HG03521 (cell line): ENCODE measurements around the gene TGFBI.
A peak's percentile ranks its signal among the peaks of the same experiment; 100 is the strongest.

ENCODE experiments used
- ATAC-seq: cut with Tn5 transposase; IDR thresholded peaks from one replicate; pipeline ENCODE4 v1.9.1; 2021; ENCODE audit warnings: mild to moderate bottlenecking, moderate library complexity; ENCODE audit not compliant: unreplicated experiment

TGFBI gene

DNA sequence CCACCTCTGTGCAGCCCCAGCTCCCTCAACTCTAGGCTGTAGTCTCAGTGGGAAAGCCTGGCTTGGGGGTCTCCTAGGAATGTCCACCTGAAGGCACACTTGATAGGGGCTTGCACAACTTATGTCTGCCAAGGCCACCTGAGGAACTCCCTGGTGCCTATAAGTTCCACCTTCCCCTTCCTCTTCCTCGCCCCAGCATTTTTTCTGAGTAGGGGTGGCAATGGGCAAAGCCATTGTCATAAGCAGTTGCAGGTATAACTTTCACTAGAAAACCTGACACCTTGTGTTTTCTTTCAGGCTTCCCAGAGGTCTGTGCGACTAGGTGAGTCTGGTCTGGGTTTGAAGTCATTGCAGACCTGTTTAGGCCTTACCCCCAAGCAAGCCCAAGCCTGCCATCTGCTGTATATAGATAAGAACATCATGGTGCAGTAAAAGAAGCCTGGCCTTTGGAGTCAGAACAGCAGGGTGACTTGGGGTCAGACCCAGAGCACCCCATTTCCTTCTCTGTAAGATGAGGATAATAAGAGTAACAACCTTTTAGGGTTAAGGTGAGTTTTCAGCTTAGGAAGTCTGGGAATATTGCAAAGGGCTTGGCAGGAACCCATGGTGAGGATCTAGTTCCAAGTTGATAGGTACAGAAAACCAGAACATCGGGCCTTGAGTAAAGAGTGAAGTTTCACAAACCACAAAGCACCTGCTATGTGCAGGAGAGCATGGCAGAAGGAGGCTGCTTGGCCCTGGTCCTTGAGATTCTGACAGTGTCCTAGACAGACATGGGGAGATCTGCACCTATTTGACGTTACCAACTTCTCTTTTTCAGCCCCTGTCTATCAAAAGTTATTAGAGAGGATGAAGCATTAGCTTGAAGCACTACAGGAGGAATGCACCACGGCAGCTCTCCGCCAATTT, 33.8 kb downstream of the TGFBI start:
- peak; percentile 74 for ATAC-seq

DNA sequence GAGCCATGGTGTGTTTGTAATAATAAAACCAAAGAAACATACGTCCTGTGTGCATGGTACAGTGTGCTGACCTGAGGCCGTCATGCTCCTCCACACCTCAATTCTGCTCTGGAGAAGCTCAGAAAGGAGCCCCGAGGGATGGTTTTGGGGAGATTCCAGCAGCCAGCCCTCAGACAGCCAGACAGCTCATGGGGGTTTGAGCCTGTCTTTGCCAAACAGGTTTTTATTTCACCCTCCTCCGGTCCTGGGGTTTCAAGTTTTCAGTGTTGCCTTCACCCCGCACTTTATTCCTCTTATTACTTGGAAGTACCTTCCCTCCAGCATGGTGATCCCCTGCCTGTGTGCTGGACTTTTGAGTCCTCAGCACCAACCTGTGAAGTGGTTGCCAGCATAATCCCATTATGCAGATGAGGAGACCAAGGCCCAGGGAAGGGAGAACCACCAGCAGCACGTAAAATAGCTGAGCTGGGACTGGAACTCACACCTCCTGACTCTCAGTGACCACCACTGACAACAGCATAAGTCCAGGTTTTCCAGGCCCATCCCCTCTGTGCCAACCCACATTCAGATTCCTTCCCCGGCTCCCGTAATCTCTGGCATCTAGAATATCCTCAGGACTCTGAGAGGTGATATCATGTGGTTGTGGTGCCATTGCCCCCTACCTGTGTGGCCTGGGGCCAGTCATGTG, 35.1 kb downstream of the TGFBI start:
- ATAC-seq: no peak

DNA sequence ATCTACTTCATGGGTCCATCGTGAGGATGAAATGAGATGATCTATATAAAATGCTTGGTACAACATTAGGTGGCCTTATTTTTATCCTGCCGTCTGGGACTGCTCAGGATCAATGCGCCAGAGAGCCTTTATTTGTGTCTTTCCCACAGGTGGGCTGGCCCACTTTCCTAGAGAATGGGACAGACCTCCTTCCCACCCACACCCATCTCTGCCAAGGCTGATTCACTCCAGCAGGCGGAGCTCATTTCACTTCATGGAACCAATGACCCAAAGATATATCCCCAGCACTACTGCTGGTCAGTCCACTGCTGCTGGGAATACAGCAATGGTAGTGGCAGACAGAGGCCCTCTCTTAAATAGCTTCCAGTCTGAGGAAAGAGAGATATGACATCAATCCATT, 35.7 kb downstream of the TGFBI start:
- ATAC-seq: no peak

DNA sequence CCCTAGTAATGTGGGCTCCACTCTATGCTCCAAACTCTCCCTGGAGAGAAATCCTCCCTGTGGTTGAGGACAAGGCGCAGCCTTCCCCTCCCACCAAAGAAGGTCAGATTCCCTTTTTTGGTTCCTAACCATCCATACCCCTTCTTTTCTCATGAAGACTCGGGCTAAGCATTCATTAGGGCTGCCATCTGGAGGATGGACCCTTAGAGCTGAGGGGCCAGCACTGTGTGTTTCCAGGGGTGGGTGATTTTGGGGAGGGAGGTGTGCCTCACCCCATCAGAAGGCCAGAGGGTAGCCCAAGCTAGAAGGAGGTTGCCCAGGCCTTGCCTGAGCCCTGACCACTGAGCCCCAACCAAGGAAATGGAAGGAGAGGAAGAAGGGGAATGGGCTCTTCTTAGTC, 36.8 kb downstream of the TGFBI start:
- no peak for ATAC-seq

DNA sequence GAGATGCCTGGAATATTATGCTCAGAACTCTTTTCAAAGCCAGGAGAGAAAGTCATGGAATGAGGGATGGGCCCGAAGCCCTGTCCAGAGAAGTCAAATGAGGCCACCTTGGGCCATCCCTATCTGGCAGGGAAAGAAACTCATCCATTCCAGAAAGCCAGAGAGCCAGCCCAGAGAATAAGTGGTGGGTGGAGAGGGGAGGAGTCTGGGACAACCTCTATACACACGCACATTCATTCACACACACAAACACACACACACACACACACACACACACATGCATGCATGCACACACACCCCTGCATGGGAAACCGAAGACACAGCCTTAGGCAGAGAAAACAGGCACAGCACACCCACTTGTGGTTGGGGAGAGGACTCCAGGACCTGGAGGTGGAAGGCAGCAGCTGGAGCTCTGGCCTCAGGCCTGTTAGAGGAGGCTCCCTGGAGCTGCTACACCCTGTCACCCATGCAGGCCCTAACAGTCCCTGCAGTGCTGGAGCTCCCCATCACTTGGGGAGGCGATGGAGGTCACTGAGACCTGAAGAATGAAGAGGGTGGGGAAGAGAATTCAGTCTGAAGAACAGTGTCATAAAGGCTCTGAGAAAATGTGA, 38.0 kb downstream of the TGFBI start:
- no peak for ATAC-seq

DNA sequence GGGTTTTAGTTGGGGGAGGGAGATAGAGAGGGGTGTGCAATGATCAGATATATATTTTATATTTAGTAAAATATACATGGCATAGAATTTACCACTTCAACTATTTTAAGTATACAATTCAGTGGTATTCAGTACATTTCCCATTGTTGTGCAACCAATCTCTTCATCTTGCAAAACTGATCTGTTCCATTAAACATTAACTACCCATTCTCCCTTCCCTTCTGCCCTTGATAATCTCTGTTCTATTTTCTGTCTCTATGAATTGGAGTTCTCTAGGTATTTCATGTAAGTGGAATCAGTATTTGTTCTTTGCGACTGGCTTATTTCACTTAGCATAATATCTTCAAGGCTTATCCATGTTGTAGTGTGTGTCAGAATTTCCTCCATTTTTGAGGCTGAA, 38.6 kb downstream of the TGFBI start:
- no peak for ATAC-seq

DNA sequence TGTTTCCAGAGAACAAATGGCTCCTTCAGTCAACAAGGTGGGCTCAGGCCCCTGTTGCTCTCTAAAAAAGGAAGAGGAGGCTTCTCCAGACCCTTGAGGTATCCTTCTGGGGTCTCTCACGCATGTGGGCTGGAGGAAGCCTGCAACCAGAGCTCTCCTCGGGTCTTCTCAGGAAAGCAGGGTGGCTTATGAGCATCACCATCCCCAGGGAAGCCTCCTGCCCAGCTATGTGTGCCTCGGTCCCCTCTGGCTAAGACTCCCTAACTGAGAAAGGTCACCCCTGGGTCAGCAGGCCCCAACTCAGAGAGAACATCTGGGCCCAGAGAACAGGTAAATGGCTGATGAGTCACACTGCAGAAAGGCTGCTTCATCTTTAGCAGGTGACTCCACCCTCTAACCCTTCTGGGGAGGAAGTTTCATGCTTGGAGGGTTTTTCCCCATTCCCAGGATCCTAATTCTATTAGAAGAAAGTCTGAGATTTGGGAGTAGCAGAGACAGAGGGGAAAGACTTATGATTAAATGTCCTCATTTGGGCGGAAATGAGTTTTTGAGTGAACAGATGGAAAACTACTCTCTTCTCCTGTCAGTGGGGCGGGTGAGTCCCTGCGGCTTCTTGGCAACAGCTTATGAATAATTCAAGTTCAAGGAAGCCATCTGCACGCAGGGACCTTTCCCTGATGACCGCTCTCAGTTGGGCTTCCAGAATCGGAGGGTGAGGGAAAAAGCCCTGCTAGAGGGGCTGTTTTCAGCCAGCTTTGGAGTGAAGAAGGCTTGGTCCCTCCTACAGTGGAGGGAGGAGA, 41.9 kb downstream of the TGFBI start:
- ATAC-seq: no peak

DNA sequence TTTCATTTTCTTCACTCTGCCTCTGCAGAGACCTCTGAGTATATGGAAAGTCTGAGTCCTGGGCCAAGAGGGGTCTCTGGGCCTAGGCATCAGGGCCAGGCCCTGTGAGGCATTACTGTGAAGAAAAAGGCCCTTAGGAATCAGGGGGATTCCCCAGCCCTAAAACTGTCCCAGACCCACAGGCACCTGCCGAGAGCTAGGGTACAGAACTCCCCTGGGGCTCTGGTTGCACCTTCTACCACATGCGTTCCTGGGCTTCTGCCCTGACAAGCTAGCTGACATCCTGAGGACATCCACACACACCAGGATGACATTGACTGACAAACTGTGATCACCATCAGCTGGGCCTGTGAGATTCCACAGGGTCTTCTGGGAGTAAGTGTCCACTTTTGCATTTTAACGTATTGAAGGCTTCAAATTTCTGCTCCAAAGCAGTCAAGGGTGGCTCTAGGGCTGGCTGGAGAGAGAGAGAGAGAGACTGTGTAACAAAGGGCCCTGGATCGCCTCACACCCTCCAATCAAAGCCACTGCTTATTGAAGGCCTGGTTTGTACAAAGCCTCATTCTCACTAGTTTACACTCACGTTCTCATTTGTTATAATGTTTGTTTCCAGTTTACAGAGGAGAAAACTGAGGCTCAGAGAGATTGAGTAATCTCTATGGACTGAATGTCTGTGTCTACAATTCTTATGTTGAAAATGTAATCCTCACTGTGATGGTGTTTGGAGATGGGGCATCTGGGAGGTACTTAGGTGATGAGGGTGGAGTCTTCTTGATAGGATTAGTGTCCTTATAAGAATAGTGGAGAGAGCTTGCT, 45.1 kb downstream of the TGFBI start:
- peak; percentile 46 for ATAC-seq

DNA sequence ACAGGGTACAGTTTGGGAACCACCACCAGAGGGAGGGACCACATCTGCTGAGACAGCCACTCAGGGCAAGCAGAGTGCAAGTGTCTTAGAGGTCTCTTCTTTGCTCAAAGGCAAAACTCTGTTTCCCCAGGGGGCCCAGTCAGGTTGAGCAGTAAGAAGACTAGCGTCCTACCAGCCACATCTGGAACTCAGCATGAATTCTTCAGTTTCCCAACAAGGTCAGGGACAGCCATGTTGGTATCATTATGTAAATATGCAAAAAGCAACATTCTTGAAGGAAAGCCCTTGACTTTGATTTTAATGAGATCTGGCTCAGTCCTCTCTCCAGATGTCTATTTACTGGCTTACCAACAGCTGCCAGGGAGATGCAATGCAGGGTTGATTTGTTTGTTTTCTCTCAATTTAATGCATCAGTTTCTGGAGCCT, 46.7 kb downstream of the TGFBI start:
- ATAC-seq: no peak

DNA sequence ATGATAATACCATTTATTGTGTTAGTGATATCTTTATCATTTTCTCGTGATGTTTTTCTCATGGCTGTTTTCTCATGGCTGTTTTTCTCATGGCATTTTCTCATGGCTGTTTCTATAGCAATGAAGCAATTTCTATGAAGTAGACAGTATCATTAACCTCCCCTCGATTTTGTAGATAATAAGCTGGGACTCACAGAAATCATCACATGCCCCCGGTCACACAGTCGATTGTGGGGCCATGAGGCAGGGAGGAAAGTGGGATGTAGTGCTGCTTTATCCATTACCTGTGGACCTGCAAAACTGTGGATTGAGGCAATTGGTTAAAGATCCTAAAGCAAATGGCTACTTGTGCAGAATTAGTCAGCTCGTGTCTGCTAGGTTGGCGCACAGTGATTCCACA, 47.3 kb downstream of the TGFBI start:
- ATAC-seq: no peak

DNA sequence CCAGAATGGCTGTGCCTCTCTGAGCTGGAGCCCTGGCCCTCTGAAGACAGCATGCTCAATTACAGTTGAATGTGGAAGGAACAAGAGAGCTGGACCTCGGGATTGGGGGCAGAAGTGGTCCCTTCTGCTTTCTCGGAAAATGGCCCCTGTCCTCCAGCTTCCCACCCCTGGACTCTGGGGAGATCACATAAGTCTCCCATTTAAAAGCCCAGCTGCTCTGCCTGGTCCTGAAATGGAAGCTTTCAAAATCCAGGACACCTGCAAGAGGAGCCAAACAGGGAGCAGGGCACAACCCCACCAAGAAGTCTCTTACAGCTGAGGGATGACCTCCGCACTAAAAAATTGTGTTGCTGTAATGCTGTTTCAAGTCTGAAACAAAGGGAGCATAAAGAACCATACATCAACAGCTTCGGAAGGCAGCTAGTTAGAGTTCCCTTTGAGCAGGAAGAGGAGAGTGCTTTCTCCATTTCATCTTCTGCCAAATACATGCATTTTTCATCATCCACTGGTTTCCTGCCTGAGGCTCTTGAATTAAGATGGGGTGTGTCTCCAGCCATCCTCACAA, 48.2 kb downstream of the TGFBI start:
- no peak for ATAC-seq

DNA sequence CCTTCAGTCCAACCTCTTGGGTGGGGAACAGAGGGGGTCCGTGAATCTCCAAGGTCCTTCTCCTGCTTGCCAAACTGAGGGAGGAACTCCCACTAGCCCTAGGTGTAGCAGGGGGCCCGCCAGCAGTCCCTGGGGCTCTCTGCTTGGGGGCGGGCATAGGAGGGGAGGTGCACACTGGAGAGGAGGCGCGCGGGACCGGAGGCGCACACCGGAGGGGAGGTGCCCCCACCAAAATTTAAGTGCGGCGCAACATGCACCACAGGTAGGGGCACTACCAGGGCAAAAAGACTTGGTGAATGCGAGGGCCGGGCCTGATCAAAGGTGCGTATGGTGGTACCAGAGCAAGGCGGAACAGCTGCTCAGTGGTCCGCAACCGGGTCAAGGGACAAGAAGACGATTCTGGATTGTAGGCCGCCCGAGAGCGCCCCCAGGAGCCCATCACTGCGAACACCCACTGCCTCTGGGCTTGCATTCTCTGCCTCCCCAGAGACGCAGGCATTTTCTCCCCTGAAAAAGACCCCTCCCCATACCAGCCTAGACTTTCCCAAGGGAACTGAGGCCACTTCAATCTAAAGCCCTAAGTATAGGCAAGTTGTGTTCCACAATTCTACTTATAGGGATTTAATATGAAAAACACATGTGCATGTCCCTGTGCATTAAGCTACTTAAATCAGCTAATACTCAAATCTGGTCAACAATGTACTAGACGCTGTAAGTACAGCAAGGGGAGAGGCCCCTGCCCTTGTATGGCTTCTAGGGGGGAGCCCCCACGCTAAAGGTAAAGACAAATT, 50.6 kb downstream of the TGFBI start:
- no peak for ATAC-seq

DNA sequence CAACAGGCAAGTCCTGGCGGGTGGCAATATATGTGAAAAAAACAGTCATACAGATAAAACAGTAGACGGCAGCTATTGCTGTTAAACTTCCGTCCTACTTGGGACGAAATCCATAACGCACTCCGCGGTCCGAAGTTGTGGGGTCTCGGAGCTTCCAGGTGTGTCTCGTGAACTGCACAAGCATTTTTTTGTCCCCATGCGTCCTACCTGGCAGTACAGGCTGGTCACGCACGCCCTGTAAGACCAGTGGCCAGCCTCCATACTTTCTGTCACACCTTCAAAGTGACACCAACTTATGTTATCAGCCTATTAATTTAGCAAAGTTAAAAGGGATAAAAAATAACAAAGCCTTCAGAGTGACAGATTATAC, 51.3 kb downstream of the TGFBI start:
- peak; percentile 20 for ATAC-seq

DNA sequence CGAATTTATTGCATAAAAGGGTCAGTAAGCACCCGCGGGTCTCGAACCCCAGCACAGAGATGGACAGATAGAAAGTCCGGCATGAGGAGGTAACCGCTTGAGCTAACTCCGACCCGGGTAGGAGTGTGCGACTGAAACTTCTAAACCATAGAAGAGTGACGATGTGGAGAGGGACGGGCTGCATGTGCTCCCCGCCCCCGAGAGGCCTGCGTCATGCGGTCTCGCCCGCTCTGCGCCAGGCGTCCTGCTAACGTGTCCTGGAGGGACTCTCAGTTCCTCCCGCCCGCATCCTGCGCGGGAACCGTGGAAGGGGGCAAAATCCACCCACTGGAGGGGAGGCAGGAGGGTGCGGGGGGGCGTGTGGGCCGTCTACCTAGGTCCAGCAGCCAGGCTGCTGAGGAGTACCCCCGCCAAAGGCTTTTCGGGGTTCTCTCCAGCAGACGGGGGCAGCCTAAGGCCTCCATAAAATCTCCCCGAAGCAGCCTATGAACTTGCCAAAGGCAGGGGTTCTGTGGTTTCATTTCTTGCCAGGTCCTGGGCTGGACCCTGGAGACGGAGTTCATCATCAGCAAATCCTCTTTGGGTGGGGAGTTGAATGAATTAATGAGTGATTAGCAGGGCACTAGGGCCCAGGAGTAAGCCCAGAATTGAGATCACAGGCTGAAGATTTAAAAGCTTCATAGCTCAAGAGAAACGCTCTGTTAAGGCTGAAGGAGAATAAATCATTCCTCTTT, 51.9 kb downstream of the TGFBI start:
- ATAC-seq: peak; percentile 93

DNA sequence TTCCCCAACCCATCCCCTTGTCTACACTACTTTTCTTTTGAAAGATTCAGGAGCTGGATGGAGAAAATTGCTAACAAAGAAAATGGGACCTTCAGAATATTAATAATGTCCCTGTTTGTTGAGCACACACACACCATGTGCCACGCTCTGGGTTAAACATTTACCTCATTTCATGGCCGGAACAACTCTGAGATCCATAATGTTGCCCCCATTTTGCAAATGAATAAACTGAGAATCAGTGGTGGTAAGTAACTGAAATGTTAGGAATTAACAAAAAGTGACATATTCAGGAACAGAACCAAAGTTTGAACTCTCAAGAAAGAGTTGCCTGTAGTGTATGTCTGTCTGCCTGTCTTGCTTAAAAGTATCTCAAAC, 52.4 kb downstream of the TGFBI start:
- ATAC-seq: no peak

DNA sequence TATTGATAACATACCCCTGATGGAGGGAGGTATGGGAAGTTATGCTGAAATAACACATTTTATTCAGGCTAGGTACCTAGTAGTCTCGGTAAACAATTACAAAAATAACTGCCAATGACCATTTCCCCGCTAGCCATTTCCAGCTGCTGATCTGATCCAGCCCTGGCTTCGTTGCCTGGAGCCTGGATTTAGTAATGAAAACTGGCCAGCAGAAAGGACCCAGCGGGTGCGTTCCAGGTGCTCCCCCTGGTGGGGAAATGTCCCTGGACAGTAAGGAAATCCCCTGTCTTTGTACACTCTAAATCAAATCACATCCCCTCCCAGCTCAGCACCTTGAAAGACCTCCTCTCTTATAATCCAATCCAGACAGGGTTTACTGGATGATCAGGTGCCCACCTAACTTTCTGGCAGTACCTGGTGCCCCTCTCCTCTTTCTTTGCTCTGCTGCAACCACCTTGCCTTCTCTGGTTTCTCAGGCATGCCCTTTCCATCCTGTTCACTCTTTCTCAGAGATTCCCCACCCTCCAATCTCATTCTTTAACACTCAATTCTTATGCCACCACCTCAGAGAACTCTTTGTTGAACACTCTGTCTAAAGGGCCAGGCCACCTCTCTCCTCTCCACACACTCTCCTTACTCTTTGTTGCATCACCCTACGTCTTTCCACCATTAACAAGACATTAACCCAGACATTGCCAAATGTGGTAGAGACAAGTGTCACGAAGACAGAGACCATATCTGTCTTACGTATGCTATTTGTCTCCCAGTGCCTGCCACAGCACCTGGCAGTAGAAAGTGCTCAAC, 53.8 kb downstream of the TGFBI start:
- no peak for ATAC-seq

DNA sequence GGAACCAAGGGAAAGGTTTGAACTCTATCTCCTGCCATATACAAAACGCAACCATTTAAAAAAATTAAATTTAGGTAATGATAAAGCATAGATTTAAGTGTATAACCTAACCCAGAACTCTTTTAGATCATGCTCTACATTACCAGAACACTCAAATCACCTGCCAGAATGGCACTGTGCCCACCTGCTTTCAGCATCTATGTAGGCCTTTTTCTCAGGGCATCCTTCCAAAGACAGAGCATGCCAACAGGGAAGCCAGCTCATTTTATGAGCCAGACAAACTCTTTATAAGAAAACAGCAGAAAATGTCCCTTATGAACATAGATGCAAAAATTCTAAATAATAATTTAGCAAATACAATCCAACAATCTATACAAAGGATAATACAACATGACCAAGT, 55.9 kb downstream of the TGFBI start:
- no peak for ATAC-seq
